ENCODE measurements around the gene ENO1.

DNA sequence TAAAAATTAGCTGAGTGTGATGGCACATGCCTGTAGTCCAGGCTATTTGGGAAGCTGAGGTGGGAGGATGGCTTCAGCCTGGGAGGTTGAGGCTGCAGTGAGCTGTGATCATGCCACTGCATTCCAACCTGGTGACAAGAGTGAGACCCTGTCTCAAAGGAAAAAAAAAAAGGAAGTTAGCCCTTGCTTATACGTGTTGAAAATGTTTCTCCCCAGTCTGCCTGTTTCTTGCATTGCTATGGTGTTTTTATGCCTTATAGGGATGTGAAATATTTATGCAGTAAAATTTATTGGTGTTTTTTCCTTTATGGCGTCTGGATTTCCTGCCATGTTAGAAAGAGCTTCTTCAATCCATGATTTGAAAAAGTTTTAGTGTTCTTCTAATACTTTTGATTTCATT lies 57.4 kb downstream of the ENO1 start:
- TF ChIP-seq HDGF (IDR thresholded peaks at IDR 0.05; ENCODE audit: borderline replicate concordance): no peak
- no peak for TF ChIP-seq LEF1 (IDR thresholded peaks at IDR 0.05; ENCODE audit: borderline replicate concordance)
- TF ChIP-seq ARNT (IDR thresholded peaks at IDR 0.05): no peak
- TF ChIP-seq BHLHE40 (IDR thresholded peaks at IDR 0.05; ENCODE audit: borderline replicate concordance): no peak
- no peak for TF ChIP-seq TARDBP (IDR thresholded peaks at IDR 0.05)
- TF ChIP-seq SP1 (IDR thresholded peaks at IDR 0.05): no peak
- no peak for TF ChIP-seq SUZ12 (IDR thresholded peaks at IDR 0.05)
- no peak for TF ChIP-seq ELF4 (IDR thresholded peaks at IDR 0.05)
- TF ChIP-seq FOXM1 (IDR thresholded peaks at IDR 0.05; ENCODE audit: borderline replicate concordance): no peak

All from HEK293T (cell line).